HG02884 (cell line): Measurements from ENCODE around the gene ZNF654.
A peak's percentile ranks its signal among the peaks of the same experiment; 100 is the strongest.
"Not testable (repeated sequence)": the region's sequence is repeated elsewhere in the genome, so short reads cannot be mapped to it uniquely, and the experiment has no call there.

Experiments used
- ATAC-seq: cut with Tn5 transposase; IDR thresholded peaks from one replicate; pipeline ENCODE4 v1.9.1; 2021; ENCODE audit warnings: mild to moderate bottlenecking, moderate library complexity; ENCODE audit not compliant: unreplicated experiment

Gene ZNF654

GRCh38 chr3:88058581-88059379 lies at the start of gene ZNF654, which contains the start of gene CGGBP1:
TSS of gene ZNF654 (plus strand) at chr3:88059255. CDS start at chr3:88059320, 65 bp downstream.
TSS of gene CGGBP1 (minus strand) at chr3:88059005. CDS start at chr3:88055976, 3,029 bp downstream.
- peak; percentile 90 for ATAC-seq

- ATAC-seq = no peak
Measured at GRCh38 chr3:88010810-88011209, 48.2 kb upstream of the ZNF654 start.

DNA sequence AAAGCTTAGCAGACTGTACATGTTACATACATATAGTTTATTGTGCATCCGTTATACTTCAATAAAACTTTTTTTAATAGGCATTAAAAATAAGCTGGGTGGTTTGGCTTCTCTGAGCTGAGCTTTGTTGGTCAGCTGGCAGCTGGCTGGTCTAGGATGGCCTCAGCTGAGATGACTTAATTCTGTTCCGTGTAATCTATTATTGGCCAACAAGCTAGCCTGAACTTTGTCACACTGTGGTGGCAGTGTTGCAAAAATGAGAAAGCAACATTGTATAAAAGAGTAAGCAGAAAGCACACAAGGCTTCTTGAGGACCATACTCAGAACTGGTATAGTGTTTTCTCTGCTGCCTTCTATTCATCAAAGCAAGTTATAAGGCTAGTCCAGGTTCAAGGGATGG lies 45.5 kb upstream of the ZNF654 start:
- ATAC-seq = no peak

DNA sequence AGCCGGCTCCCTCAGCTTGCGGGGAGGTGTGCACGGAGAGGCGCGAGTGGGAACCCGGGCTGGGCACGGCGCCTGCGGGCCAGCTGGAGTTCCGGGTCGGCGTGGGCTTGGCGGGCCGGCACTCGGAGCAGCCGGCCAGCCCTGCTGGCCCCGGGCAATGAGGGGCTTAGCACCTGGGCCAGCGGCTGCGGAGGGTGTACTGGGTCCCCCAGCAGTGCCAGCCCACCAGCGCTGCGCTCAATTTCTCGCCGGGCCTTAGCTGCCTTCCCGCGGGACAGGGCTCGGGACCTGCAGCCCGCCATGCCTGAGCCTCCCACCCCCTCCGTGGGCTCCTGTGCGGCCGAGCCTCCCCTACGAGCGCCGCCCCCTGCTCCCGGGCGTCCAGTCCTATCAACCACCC lies 43.4 kb upstream of the ZNF654 start:
- ATAC-seq = not testable (repeated sequence)

DNA sequence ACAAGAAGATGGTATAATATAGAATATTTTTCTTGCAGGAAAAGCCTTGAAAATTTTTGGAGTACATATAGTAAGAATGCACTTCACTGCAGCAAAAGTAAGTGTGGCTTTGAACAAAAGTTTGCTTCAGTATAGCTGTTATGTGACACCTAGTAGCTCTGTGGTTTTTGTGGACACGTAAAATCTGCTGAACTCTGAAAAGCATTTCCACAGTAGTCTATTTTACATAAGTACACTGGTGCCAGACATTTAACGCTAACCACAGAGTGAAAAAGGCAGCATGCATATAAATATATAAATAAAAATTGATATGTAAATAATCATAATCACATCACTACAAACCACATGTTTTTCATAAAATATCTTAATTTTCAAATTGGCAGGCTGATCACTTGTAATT lies 40.0 kb upstream of the ZNF654 start:
- ATAC-seq = peak; percentile 95

DNA sequence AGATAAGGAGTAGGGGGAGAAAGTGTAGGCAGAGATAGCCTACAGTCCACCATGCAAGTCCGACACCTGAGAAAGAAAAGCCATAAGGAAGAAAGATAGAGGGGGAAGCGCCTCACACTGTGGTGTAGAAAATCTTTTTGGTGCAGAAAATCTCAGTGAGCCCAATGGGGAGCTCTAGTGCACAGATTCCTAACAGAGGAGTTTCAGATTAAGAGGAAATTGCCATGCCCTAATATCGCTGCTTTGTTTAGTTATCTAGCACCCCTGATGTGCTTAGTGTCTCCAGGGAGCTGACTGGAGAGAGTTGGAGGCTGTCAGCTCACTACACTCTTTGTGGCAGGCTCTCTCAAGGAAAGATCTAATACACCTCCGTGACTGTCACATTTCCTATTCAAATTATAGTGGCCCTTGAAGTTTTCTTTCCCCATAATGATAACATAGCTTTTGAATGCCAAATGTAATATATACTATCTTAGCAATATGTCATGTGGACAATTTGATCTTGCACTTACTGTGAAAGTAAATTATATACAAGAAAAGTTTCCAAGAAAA lies 34.0 kb upstream of the ZNF654 start:
- no peak for ATAC-seq

GRCh38 chr3:88028876-88029275 lies 30.2 kb upstream of the ZNF654 start:
- no peak for ATAC-seq

DNA sequence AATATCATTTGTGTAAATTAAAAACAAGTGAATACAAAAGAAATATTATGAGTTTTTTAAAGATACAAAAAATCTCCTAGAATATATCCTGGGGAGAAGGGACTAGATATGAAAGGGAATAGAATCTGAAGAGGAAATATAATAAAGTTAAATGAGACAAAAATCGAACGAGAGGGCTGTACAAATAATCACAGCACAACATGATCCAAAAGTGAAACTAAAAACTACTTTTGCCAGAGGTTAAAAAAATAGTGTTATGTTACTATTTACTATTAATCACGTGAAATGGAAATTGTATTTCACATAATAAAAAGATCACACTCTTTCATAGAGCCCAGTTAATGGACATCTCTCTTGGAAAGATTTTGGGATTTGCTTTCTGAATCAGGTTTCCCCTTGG lies 28.8 kb upstream of the ZNF654 start:
- no peak for ATAC-seq

GRCh38 chr3:88031642-88032077 lies 27.4 kb upstream of the ZNF654 start:
- peak; percentile 71 for ATAC-seq

DNA sequence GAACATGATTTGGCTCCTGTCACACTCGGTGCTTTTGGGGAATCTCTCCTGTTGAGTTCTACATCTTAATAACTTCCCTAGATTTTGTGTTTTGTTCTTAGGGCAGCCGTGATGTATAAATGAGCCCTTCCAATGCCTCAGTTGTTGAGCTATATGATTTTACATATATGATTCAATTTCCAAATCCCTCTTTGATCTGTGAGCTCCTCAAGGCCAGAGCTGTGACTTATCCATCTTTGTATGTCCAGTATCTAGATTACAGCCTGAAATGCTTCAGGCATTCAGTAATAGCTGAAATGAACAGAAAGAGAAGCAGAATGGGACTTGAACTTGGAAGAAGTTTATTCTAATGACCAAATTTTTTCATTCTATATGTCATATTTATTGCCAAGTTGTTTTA lies 26.8 kb upstream of the ZNF654 start:
- peak; percentile 7 for ATAC-seq

DNA sequence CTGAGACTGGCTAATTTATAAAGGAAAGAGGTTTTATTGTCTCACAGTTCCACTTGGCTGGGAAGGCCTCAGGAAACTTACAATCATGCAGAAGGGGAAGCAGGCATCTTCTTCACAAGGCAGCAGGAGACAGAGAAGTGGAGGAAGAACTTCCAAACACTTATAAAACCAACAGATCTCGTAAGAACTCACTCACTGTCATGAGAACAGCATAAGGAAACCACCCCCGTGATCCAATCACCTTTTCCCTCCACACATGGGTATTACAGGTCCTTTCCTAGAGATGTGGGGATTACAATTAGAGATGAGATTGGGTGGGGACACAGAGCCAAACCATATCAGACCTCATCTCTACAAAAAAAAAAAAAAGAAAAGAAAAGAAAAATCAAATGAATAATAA lies 26.0 kb upstream of the ZNF654 start:
- ATAC-seq = no peak

- no peak for ATAC-seq
Measured at GRCh38 chr3:88033808-88034207, 25.2 kb upstream of the ZNF654 start.

GRCh38 chr3:88034491-88035275 lies 24.4 kb upstream of the ZNF654 start:
- ATAC-seq = no peak

DNA sequence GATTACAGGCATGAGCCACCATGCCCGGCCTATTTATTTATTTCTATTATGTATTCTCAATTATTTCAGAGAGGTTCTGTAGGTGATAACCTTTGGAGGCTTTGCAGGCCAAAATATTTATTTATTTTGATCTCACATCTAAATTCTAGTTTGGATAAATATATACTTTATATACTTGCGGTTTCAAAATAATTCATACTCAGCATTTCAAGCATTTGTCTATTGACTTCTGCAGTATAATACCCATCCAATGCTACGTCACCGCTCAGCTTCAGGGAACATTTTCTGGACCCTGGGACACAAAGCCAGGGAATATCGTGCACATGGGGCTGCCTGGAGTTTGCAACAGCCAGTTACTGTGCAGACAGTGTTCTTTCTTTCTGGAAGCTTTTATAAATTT lies 22.8 kb upstream of the ZNF654 start:
- no peak for ATAC-seq

DNA sequence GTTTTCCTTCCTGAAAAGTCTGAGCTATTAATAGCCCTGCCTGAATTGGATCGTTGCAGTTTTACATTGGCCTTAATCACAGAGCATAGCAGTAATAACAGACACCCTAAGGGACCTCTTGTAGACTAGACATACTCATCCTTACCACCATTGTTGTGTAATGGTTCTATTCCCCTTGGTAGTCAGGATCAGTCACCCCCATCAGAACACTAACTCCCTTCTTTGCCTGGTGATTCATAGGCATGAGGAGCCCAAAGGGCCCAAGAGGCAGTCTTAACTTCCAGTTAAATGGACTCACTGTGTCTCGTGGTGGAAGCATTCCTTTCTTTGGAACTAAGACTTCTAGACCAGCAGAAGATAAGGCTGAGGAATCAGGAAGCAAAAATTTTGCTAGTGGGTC lies 20.5 kb upstream of the ZNF654 start:
- ATAC-seq = no peak

GRCh38 chr3:88040529-88040928 lies 18.5 kb upstream of the ZNF654 start:
- no peak for ATAC-seq

DNA sequence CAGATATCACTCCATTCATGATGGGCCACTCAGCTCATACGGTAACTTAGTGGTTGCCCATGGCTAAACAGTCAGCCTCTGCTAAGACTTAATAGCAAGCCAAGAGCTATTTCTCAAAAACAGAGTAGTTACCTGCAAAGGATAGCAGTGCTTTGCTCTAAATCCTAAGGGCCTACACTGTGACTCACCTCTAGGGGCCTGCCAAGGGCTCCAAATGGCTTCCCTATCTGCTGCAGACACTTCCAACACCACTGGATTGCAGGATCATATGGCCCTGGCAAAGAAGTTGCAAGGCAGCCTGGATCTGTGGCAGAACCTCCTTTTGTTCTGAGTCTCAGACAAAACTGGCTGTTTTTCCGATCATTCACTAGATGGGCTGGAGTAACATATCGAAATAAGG lies 18.1 kb upstream of the ZNF654 start:
- ATAC-seq = no peak

DNA sequence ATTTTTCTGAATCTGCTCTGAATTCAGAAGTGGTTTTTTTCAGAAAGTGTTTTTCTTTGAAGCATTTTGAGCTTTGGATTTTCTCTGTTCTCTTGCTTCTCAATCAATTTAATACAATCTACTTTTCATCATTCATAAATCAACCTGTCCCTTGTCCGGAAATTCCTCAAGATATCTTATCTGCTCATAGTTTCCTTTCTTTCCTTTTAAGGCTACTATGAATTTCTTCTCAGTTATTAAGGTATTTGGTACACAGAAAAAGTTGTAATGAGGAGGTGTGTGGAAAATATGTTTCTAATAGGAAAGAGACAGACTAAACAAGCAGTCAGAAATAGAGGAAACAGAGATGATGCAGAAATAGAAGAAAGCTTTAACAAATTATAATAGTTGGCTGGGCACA lies 14.6 kb upstream of the ZNF654 start:
- no peak for ATAC-seq

DNA sequence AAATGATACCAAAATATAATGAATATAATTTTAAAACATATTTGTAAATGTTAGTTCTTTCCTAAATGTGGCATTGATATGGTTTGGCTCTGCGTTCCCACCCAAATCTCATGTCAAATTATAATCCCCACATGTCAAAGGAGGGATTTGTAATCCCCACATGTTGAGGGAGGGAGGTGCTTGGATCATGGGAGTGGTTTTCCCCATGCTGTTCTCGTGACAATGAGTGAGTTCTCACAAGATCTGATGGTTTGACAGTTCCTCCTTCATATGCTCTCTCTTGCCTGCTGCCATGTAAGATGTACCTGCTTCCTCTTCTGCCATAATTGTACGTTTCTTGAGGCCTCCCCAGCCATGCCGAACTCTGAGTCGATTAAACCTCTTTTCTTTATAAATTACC lies 12.3 kb upstream of the ZNF654 start:
- ATAC-seq = no peak

GRCh38 chr3:88057630-88058305 lies 1.3 kb upstream of the ZNF654 start:
- no peak for ATAC-seq

DNA sequence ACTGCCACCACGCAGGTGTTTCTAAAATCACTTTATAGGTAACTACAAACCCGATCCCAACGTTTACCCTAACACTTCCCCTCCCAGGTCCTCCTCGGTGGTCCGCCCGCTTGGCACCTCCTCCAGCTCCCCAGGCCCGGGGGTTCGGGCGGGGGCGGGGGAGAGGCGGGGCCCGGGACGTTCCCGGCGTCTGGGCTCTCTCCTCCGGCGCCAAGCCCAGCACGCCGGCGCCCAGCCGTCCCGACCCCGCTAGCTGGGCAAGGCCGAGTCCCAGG lies 812 bp upstream of the ZNF654 start:
- ATAC-seq = peak; percentile 10
